HG03045 (cell line): ENCODE data around the gene KLHL13.
"Not testable (repeated sequence)": the region's sequence is repeated elsewhere in the genome, so short reads cannot be mapped to it uniquely, and the experiment has no call there.

ENCODE experiments used
- ATAC-seq: cut with Tn5 transposase; IDR thresholded peaks from one replicate; pipeline ENCODE4 v1.9.1; 2021; ENCODE audit warnings: mild to moderate bottlenecking, moderate library complexity; ENCODE audit not compliant: unreplicated experiment

The KLHL13 gene

DNA sequence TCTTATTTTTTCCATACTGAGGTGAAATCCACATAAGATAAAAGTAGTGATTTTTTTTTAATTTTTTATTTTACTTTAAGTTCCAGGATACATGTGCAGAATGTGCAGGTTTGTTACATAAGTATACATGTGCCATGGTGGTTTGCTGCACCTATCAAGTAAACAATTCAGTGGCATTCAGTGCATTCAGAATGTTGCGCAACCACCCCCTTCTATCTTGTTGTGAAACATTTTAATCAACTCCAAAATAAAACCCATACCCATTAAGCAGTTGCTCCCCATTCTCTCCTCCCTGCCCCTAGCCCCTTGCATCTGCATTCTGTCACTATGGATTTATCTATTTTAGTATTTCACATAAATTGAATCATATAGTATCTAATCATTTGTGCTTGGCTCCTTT, 121.2 kb downstream of the KLHL13 start:
- no peak for ATAC-seq

DNA sequence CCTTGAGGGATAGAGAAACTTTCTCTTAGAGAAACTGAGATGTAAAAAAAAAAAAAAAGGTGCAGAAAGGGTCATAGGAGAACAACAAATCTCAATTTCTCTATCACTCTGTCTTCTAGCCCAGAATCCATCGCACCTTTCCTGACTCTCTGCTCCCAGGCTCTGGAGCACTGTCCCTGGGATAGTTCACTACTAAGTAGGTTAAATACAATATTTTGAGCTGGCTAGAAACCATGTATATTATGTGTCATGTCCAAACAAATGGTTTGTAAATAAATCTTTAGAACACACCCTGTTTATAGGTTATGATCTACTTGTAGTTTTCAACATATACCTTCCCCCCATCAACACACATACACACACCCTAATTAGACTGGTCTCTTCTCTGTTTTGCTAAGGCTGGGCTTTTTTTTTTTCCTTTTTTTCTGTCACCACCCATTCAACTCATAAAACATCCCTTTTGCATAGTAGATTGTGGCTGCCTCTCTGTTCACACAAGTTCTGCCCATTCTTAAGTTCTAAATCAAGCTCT, 124.4 kb downstream of the KLHL13 start:
- ATAC-seq, result no peak

DNA sequence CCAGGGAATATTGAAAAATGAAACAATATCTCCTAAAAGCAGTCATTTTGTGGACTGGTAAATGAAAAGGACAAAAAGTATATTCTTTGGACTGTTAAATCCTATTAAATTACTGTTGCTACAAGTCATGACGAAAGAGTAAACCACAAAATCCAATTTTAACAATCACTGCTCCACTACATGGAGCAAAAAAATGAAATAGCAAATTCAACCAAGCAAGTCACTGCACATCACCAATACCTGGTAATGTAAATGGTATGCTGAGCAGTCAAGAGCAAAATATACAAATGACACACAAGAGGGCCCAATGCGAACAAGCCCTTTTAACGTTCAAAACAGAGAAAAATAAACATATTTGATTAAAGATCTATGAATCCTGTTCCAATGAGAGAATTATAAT, 126.2 kb downstream of the KLHL13 start:
- ATAC-seq, result no peak

DNA sequence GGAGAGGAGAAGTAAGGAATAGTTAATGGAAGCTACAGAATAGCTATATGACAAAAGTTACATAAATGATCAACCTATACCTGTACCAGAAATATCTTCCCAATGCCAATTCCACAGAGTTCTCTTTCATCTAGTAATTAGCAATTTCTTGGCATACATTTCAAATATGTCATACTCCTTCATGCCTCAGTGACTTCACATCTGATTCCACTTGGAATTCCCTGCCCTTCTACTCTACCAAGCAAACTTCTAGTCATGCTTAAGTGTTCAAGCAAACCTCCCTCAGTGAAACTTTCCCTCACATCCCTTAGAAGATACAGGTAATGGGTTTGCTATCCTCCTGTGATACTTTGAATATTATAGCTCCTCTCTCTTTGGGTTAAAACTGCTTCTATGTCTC, 127.1 kb downstream of the KLHL13 start:
- no peak for ATAC-seq

DNA sequence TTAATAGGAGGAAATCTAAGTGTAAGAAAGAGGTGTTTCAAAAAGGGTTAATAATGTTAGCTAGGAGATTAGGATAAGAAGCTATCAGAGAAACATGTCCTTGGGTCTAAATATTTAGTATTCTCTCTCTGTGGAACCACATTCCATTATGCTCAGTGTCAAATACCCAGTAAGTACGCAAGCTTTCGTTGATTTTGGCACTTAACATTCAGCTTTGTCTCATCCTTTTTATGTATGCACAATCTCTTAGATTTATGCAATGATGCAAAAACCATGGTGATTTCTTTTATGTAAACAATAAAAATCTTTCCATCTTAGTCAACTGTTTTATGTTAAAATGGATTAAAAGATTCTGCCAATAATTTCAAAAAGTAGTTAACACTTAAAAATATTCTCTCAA, 129.2 kb downstream of the KLHL13 start:
- ATAC-seq, result no peak

DNA sequence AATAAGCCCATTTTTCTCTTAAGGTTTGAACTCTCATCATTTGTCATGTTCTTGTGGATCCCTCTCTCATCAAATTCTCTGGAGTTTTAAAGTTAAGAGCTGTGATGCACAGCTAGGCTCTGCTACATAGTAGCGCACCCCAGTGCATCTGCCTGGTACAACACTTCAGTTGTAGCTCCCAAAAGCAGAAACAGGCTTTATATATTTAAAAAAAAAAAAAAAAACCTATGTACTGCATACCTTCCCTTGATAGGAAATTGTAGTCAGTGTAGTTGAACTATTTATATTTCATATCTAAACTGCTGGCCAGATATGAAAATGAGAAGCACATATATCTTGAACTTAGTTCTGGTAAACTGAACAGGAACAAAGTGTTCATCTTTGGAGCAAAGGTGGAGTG, 131.4 kb downstream of the KLHL13 start:
- ATAC-seq, result no peak

DNA sequence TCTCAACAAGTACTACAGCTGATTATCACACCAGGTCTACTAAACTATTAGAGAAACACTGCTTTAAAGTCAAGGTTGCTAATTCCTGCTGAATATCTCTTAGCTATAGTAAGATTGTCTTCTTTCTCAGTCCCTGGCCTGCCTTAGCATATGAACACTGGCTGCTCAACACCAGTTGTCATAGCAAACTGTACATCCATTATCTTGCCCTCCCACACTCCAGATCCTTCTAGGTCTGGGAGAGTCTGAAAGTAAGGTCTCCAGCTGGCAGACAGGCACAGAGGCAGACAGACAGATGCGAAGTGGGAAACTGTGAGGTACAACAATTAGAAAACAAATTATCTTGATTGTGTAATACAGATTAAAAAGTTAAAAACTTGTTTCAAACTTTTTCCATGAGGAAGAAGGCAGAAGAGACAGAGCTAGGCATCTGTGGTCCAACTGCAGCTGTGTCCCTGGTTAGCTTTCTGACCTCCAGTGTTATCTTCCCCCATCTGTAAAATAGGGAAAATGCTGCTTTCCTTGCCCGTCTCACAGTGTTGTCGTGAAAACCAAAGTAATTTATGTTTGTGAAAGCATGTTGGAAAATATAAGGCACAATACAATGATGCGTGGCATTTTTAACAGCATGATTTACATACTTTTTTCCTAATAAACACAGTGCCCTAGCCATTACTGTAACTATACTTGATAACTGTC, 133.8 kb downstream of the KLHL13 start:
- no peak for ATAC-seq

DNA sequence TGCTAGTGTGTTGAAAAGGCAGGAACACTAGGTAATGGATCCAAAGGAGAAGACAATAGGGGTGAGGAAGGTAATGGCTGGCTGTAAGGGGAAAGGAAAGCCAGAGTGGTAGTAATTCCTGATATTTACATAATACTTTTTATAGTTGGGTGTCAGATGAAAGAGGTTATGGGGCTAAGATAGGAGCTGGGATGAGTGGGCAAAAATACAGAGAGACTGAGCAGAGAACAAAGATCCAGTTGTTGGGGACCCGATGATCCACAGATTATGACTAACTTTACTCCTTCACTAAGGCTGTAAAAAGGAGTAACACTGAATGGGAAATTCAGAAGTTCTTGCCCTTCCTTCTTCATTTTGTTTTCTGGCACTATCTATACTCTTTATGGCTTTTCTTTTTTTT, 138.2 kb downstream of the KLHL13 start:
- no peak for ATAC-seq

DNA sequence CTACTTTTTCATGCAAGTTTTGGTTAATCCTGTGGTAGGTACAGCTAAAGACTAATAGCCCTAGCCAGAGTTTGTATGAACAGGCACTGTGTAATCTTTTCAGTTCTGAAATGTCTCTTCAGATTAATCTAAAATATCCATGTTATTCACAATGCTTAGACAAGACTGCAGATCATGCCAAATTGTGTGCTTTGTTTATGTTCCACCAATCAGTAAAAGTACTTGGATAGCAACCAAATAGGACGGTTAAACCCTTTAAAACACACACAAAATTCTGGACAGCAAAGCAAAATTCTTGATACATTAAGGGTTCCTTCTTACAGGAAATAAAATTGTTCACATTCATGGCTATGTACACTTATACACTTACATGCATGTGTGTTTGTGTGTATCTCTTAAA, 139.1 kb downstream of the KLHL13 start:
- ATAC-seq, result no peak

DNA sequence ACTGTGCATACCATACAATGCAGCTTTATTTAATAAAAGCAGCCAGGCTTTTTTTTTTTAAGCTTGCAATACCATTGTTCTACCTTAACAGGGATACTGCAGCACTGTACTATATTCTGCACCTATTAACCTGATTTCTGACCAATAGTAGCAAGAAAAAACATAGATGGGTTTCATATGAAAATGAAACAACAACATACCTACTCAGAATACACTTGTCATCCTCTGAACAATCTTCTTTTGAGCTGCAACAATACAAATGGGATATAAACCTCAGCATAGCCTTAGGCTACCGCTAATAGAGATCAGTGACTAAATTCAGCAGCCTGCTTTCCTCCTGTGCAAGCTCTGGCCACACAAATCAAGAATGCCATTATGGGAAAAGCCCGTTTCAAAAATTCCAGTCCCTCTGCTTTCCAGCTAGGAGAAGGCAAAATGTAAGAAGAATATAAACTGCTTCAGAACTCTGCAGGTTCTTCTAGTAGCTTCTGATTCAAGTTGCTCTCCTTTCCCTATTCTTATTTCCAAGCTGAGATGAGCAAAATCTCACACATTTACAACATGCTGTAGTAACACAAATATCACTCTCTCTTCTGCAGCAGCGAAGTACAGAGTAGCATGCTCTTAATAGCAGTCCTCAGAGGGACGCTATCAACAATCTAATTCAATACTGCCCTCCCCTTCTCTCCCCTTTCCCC, 143.4 kb downstream of the KLHL13 start:
- ATAC-seq, result no peak

DNA sequence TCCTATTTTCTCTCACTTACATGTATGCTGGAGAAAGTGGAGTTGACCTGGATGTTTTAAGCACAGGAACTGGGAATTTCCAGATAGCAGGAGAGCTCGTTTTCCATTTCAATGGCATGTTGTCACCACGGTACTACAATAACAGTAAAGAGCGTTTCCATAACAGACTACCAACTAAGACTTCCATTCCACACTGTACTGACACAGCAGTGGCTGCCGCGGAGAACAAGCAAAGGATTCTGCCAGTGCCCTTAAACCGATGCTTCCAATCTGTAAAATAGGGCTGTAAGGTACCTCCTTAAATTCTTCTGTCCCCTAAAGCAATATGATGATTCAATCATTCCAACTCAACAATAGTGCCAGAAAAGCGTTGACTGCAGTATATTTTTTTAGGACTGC, 143.9 kb downstream of the KLHL13 start:
- ATAC-seq, result no peak

DNA sequence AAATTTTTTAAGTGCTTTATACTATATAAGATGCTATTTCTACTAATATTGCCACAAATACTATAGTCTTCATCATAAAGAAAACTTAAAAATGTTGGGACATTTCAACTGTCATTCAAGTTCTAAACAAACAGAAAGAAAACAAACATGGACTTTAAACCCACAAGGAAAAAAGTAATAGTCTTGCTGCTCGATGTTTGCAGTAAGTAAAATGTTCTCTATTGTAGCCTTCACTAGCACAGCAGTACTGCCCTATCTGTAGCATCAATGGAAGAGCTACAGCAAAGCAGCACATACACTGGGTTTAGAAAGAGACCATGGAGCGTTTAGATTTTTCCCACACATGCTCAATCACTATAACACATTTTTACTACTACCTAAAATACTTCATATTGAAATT, 146.8 kb downstream of the KLHL13 start:
- ATAC-seq, result no peak

DNA sequence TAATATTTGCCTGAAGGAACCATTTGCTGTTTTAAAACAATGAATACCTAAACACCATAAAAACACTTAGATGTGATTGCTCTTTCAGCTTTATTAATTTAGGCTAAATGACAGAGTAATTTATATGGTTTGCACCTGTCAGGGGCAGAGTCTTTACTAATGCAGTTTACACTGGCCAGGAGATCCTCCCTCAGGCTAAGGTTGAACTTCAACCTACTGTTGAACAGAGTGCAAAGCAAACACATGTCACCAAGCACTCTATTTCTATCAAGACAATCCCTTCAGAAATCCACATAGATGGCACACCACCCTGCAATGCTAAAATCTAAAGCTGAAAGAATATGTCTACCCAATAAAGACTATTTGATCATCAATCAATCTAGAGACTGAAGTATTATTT, 147.3 kb downstream of the KLHL13 start:
- ATAC-seq, result no peak

DNA sequence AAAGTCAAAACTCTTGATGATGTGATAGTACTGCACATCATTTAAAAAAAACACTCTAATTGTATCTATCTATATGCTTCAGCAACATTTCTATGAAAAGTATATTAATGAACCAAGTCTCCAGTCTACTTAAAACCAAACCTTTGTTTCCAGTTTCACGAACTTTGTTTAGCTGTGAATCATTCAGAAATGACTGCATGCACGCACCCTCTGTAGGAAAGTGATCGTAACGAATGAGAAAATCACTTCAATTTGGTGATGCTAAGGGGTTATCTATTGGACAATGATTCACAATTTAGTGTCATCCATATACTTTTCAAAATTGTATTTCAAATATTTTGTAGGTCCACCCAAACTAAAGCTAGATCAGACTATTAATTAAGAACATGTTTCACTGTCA, 157.6 kb downstream of the KLHL13 start:
- ATAC-seq, result no peak

DNA sequence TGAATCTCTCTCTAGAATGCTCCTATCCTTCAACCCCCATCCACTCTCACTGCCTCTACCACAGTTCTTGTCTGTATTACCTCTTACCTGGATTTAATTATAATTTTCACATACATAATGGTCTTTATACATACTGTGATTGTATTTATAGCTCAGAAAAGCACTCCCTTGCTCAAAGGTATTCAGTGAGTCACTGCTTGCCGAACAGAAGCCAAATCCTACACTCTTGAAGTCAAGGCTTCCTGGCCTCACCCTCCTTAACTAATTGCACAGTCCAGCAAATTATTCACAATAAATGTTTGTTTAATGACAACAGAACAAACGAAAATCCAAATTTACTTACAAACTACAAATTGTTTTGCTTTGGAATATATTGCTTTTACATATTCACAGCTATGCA, 159.5 kb downstream of the KLHL13 start:
- ATAC-seq, result no peak

DNA sequence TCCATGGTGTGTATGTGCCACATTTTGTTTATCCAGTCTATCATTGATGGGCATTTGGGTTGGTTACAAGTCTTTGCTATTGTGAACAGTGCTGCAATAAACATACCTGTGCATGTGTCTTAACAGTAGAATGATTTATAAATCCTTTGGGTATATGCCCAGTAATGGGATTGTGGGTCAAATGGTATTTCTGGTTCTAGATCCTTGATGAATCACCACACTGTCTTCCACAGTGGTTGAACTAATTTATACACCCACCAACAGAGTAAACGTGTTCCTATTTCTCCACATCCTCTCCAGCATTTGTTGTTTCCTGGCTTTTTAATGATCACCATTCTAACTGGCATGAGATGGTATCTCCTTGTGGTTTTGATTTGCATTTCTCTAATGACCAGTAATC, 177.3 kb downstream of the KLHL13 start:
- ATAC-seq, result not testable (repeated sequence)

DNA sequence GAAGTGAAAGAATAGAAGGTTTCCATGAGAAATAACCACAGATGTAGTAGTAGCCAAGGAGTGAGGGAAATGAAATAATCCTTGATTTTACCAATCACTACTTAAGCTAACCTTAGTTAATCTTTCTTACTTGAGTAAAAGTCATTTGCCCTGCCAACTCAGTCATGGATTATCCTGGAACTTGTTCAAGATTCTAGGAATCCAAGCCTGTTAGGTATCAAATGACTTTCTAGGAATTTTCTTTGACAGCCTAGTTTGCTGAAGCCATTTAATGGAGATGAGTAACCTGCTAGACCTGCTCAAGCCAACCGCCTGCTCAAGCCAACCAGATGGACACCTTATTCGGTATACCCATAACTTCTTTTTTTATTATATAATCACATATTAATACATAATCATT, 180.5 kb downstream of the KLHL13 start:
- no peak for ATAC-seq

DNA sequence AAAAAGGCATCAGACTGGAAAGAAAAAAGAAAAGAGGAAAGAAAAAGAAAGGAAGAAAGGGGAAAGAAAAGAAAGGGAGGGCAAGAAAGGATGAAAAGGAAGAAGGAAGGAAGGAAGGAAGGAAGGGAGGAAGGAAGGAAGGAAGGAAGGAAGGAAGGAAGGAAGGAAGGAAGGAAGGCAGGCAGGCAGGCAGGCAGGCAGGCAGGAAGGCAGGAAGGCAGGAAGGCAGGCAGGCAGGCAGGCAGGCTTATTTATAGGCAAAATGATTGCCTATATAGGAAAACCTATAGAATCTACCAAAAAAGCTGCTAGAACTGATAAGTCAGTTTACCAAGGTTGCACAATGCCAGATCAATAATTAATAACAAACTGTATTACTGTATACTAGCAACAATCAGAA, 186.5 kb downstream of the KLHL13 start:
- not testable (repeated sequence) for ATAC-seq

DNA sequence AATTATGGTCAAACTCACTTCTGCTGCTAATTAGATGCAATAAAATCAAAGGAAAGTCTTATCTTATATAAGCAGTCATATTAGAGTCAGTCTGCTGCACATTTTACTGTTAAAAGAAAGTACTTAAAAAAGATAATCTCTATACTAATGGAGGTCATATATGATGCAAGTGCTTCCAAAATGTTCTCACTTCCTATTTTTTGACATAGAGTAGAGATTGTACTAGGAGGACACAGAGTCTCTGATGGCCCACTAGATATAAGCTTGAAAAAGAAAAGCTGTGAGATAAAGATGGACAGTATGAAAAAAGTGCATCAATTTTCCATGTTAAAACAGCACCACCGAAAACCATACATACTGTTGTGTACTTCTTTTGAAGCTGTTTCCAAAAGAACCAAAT, 196.9 kb downstream of the KLHL13 start:
- no peak for ATAC-seq

DNA sequence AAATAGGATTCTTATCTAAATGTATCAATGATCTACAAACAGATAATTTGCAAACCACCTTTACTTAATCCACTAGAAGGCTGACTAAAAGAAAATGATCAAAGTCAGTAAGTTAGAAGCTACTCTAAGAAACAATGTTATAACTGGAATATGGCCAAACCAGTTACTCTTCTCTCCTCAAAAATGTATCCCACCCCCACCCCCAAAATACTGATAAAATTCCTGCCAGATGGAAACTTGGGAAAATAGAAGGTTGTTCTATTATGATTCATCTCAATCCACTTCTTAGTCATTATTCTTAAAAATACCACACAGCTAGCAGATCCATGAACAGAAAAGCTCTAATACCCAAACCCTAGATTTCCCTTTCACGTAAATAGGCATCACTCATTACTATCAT, 206.4 kb downstream of the KLHL13 start:
- no peak for ATAC-seq

DNA sequence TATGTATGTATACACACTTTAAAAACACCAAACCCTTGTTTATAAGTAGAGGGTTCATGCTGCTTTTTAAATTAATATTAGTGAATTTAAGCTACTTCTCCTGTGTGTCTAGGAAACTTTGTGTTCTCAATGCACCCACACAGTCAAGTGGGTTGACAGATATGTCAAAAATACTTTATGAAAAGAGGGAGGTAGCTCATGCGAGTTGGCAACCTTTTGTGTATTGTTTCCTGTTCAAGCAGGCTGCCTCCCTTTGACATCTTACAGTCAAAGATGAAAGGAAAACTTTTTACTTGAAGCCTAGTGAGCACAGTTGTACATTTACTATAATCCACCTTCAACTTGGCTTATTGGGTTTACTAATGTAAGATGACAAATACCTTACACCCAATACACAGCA, 218.4 kb downstream of the KLHL13 start:
- no peak for ATAC-seq

DNA sequence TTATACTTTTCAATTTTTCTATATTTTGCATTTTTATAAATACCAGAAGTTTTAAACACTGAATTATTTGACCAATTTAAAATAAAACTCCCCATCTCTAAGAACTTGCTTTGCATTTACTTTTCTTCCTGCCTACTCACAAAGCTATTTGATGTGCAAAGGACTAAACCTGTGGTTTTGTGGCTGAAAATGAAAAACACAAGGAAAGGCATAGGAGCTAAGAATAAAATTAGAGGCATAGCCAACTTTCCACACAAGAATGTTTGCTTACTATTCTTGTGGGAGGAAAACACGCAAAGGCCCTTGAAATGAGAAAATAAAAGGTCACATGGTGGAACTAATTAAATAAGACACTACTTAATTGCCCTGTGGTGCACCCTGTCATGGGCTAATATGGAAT, 221.2 kb downstream of the KLHL13 start:
- ATAC-seq, result no peak

DNA sequence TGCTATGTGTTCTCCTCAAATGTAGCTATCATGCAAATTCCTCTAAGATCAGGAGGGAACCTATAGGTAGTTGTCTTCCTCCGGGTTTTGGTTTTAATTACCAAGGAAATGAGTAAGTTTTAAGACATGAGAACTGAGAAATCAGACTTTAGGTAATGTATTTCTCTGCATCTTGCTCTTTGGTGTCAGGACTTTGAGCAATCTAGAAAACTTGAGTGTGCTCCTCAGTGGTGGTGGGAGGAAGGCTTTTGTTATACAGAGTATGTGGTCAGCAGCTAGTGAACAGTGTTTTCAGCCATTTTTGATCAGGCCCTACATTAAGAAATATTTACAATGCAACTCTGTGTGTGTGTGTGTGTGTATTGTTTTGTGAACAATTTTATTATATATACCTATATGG, 224.1 kb downstream of the KLHL13 start:
- no peak for ATAC-seq
